Esophagus squamous epithelium (tissue), 4 donors: Measurements from ENCODE around the gene MUC20.

Experiments used
- POLR2A ChIP-seq, 4 donors: fragments of 450-650 bp; IDR thresholded peaks; one replicate each; pipeline ENCODE4 v1.6.1; 2017; ENCODE audit warnings: antibody characterized with exemption in 4 of 4, mild to moderate bottlenecking in 4 of 4, moderate library complexity in 3 of 4
- TF ChIP-seq, protein P1 (sequence below), 6 experiments: fragments of 450-650 bp in 4 of 6; fragments of 200-600 bp in 2 of 6; sonication (generic) in 2 of 6; IDR thresholded peaks; one replicate each; pipeline ENCODE4 v1.5.1; 2016 to 2019; ENCODE audit warnings: antibody characterized with exemption in 6 of 6, mild to moderate bottlenecking in 4 of 6, moderate library complexity in 4 of 6

DNA sequence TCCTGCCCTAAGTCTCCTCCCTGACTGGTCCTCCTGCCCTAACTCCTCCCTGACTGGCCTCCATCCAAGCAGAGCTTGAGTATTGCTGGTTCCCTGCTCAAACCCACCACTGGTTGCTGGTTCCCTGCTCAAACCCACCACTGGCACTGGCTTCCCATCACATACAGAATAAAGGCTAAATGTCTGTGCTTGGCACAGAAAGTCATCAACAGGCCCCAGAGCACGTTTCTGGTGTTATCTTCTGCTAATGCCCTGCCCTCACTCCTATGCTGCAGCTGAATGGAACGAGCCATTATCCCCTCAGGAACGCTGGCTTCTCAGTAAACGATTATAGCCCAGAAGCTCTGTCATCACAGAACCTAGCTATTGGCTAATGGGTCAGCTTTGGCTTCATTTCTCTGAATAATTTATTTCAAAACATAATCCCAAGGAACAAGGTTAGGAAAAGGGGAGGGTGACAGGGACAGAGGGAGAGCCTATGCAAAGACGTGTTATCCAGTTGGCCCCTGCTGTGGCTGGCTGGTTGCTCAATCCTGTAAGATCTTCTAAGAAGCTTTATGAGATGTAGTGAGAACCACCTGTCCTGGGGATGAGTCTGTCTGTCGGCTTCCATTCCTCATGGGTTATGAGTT is 6.3 kb upstream of the MUC20 start:
- TF ChIP-seq, protein P1, sequence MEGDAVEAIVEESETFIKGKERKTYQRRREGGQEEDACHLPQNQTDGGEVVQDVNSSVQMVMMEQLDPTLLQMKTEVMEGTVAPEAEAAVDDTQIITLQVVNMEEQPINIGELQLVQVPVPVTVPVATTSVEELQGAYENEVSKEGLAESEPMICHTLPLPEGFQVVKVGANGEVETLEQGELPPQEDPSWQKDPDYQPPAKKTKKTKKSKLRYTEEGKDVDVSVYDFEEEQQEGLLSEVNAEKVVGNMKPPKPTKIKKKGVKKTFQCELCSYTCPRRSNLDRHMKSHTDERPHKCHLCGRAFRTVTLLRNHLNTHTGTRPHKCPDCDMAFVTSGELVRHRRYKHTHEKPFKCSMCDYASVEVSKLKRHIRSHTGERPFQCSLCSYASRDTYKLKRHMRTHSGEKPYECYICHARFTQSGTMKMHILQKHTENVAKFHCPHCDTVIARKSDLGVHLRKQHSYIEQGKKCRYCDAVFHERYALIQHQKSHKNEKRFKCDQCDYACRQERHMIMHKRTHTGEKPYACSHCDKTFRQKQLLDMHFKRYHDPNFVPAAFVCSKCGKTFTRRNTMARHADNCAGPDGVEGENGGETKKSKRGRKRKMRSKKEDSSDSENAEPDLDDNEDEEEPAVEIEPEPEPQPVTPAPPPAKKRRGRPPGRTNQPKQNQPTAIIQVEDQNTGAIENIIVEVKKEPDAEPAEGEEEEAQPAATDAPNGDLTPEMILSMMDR (IDR thresholded peaks at IDR 0.05), result no peak
- TF ChIP-seq POLR2A (IDR thresholded peaks at IDR 0.05), result no peak
